Measurements from ENCODE around the gene NRXN2. TPM values are rescaled to one million over a fixed set of nuclear protein-coding genes. Genes with fewer than 3 reads are reported as not detected.

The NRXN2 gene
- polyA plus RNA-seq, 2 donors = 0.24 to 0.44 TPM

GRCh38 chr11:64736654-64737053 is 13.7 kb upstream of the NRXN2 start:
- H3K27me3 ChIP-seq (ENCODE audit: control insufficient read depth in 1 of 2, insufficient read depth in 2 of 2, low read length in 2 of 2) = no peaks in the 10 kb centered on the region
- WGBS, 2 donors = 87 to 94% methylated on average over 14 to 15 of the region's 15 CpGs
- peaks cover 3 to 7% of the 10 kb centered on the region in 2 donors for H3K4me1 ChIP-seq (ENCODE audit: control insufficient read depth in 2 of 2, insufficient read depth in 2 of 2, low read length in 1 of 2)
- H3K27ac ChIP-seq (ENCODE audit: low read depth in 2 of 2, low read length in 1 of 2) = no peak overlapping the region
- no peaks in the 10 kb centered on the region for H3K9me3 ChIP-seq (ENCODE audit: control insufficient read depth in 2 of 2, insufficient read depth in 1 of 2, low read depth in 1 of 2, low read length in 1 of 2)
- H3K36me3 ChIP-seq (ENCODE audit: control insufficient read depth in 2 of 2, insufficient read depth in 2 of 2, low read length in 1 of 2) = peaks cover 0 to 2% of the 10 kb centered on the region in 2 donors
- H3K4me3 ChIP-seq (ENCODE audit: low read depth in 1 of 2, low read length in 2 of 2) = no peak overlapping the region

GRCh38 chr11:64735725-64736259 is 12.8 kb upstream of the NRXN2 start:
- WGBS, 2 donors = 84 to 89% methylated on average over 9 of the region's 9 CpGs
- peaks cover 3 to 7% of the 10 kb centered on the region in 2 donors for H3K4me1 ChIP-seq (ENCODE audit: control insufficient read depth in 2 of 2, insufficient read depth in 2 of 2, low read length in 1 of 2)
- H3K36me3 ChIP-seq (ENCODE audit: control insufficient read depth in 2 of 2, insufficient read depth in 2 of 2, low read length in 1 of 2) = peaks cover 0 to 2% of the 10 kb centered on the region in 2 donors
- no peak overlapping the region for H3K4me3 ChIP-seq (ENCODE audit: low read depth in 1 of 2, low read length in 2 of 2)
- H3K27ac ChIP-seq (ENCODE audit: low read depth in 2 of 2, low read length in 1 of 2) = no peak overlapping the region
- H3K27me3 ChIP-seq (ENCODE audit: control insufficient read depth in 1 of 2, insufficient read depth in 2 of 2, low read length in 2 of 2) = no peaks in the 10 kb centered on the region
- no peaks in the 10 kb centered on the region for H3K9me3 ChIP-seq (ENCODE audit: control insufficient read depth in 2 of 2, insufficient read depth in 1 of 2, low read depth in 1 of 2, low read length in 1 of 2)

GRCh38 chr11:64734811-64735724 is 12.1 kb upstream of the NRXN2 start:
- H3K4me1 ChIP-seq (ENCODE audit: control insufficient read depth in 2 of 2, insufficient read depth in 2 of 2, low read length in 1 of 2) = peaks cover 3 to 7% of the 10 kb centered on the region in 2 donors
- H3K27me3 ChIP-seq (ENCODE audit: control insufficient read depth in 1 of 2, insufficient read depth in 2 of 2, low read length in 2 of 2) = no peaks in the 10 kb centered on the region
- H3K9me3 ChIP-seq (ENCODE audit: control insufficient read depth in 2 of 2, insufficient read depth in 1 of 2, low read depth in 1 of 2, low read length in 1 of 2) = no peaks in the 10 kb centered on the region
- H3K4me3 ChIP-seq (ENCODE audit: low read depth in 1 of 2, low read length in 2 of 2) = no peak overlapping the region
- no peak overlapping the region for H3K27ac ChIP-seq (ENCODE audit: low read depth in 2 of 2, low read length in 1 of 2)
- peaks cover 0 to 2% of the 10 kb centered on the region in 2 donors for H3K36me3 ChIP-seq (ENCODE audit: control insufficient read depth in 2 of 2, insufficient read depth in 2 of 2, low read length in 1 of 2)
- 75 to 78% methylated on average over 23 of the region's 23 CpGs for WGBS, 2 donors

- H3K4me1 ChIP-seq (ENCODE audit: control insufficient read depth in 2 of 2, insufficient read depth in 2 of 2, low read length in 1 of 2) = peaks cover under 1 to 3% of the 10 kb centered on the region in 2 donors
- H3K36me3 ChIP-seq (ENCODE audit: control insufficient read depth in 2 of 2, insufficient read depth in 2 of 2, low read length in 1 of 2) = peaks cover 0 to 5% of the 10 kb centered on the region in 2 donors
- 83 to 90% methylated on average over 3 of the region's 3 CpGs for WGBS, 2 donors
- no peak overlapping the region for H3K27ac ChIP-seq (ENCODE audit: low read depth in 2 of 2, low read length in 1 of 2)
- no peaks in the 10 kb centered on the region for H3K27me3 ChIP-seq (ENCODE audit: control insufficient read depth in 1 of 2, insufficient read depth in 2 of 2, low read length in 2 of 2)
- H3K4me3 ChIP-seq (ENCODE audit: low read depth in 1 of 2, low read length in 2 of 2) = no peak overlapping the region
- no peaks in the 10 kb centered on the region for H3K9me3 ChIP-seq (ENCODE audit: control insufficient read depth in 2 of 2, insufficient read depth in 1 of 2, low read depth in 1 of 2, low read length in 1 of 2)
Measured at GRCh38 chr11:64731601-64732000, 8.6 kb upstream of the NRXN2 start.

- H3K27me3 ChIP-seq (ENCODE audit: control insufficient read depth in 1 of 2, insufficient read depth in 2 of 2, low read length in 2 of 2) = no peaks in the 10 kb centered on the region
- no peaks in the 10 kb centered on the region for H3K4me1 ChIP-seq (ENCODE audit: control insufficient read depth in 2 of 2, insufficient read depth in 2 of 2, low read length in 1 of 2)
- no peak overlapping the region for H3K27ac ChIP-seq (ENCODE audit: low read depth in 2 of 2, low read length in 1 of 2)
- no peak overlapping the region for H3K4me3 ChIP-seq (ENCODE audit: low read depth in 1 of 2, low read length in 2 of 2)
- H3K36me3 ChIP-seq (ENCODE audit: control insufficient read depth in 2 of 2, insufficient read depth in 2 of 2, low read length in 1 of 2) = peaks cover 0 to 5% of the 10 kb centered on the region in 2 donors
- WGBS, 2 donors = 37 to 43% methylated on average over 18 to 21 of the region's 21 CpGs
- no peaks in the 10 kb centered on the region for H3K9me3 ChIP-seq (ENCODE audit: control insufficient read depth in 2 of 2, insufficient read depth in 1 of 2, low read depth in 1 of 2, low read length in 1 of 2)
Measured at GRCh38 chr11:64729851-64730382, 6.9 kb upstream of the NRXN2 start.

DNA sequence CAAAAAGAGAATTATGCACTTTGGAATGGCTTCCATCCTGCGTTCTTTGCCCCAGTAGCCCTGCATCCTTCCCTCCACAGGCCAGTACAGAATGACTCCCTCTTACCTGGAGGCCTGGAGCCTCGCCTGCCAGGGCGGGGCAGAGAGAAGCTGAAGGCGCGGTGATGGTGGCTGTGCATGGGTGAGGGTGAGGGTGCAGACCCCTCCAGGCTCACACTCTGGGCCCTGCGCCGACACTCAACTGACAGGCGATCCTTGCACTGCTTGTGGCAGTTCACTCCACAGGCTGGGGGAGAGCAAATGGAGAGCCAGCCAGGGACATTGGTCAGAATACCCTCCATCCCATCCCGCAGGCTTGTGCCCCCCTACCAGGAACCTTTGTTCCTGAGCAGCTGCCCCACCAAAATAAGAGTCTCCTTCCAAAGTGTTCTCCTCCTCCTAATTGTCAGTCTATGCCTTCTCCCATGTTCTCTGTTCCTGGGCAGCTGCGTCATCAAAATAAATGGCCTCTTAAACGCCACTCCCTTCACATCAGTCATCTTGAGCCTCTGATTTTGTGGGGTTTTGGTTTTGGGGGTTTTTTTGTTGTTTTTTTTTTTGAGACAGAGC is 5.9 kb upstream of the NRXN2 start:
- WGBS, 2 donors = 89% methylated on average over 11 of the region's 11 CpGs
- H3K4me1 ChIP-seq (ENCODE audit: control insufficient read depth in 2 of 2, insufficient read depth in 2 of 2, low read length in 1 of 2) = no peaks in the 10 kb centered on the region
- H3K36me3 ChIP-seq (ENCODE audit: control insufficient read depth in 2 of 2, insufficient read depth in 2 of 2, low read length in 1 of 2) = peaks cover 0 to 3% of the 10 kb centered on the region in 2 donors
- H3K4me3 ChIP-seq (ENCODE audit: low read depth in 1 of 2, low read length in 2 of 2) = no peak overlapping the region
- no peaks in the 10 kb centered on the region for H3K9me3 ChIP-seq (ENCODE audit: control insufficient read depth in 2 of 2, insufficient read depth in 1 of 2, low read depth in 1 of 2, low read length in 1 of 2)
- no peaks in the 10 kb centered on the region for H3K27me3 ChIP-seq (ENCODE audit: control insufficient read depth in 1 of 2, insufficient read depth in 2 of 2, low read length in 2 of 2)
- no peak overlapping the region for H3K27ac ChIP-seq (ENCODE audit: low read depth in 2 of 2, low read length in 1 of 2)

DNA sequence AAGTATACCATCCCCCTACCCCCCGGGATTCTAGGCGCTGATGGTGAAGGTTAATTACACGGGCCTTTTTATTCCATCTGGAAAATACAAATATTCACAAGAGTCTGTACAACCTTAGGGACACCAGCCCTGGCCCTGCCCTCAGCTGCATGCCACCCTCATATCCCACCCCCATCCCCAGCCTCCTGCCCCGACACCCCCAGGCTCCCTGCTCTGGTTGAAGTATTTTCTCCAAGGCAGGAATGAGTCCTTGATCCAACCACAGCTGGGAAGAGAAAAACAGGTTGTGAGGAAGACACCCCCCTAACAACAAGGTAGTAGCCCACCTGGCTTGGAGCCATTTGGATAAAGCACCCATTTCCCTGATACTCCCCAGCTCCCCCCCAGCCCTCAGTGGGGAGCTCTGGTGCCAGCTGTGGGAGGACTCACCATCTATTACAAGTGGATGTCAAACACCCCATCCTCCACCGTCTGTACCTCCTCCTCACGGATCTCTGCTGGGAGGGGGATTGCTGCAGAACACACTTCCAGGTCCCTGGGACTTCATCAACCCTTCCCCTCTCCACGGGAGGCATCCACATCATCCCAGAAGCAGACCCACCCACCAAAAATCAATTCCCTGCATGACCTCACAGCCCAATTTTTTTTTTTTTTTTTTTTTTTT is 4.0 kb upstream of the NRXN2 start:
- H3K36me3 ChIP-seq (ENCODE audit: control insufficient read depth in 2 of 2, insufficient read depth in 2 of 2, low read length in 1 of 2) = peaks cover 0 to 3% of the 10 kb centered on the region in 2 donors

GRCh38 chr11:64726211-64726641 is 3.2 kb upstream of the NRXN2 start:
- Histone ChIP-seq H3K36me3 (ENCODE audit: control insufficient read depth in 2 of 2, insufficient read depth in 2 of 2, low read length in 1 of 2) (peaks cover 0 to 3% of the 10 kb centered on the region in 2 donors), H3K9me3 (ENCODE audit: control insufficient read depth in 2 of 2, insufficient read depth in 1 of 2, low read depth in 1 of 2, low read length in 1 of 2) (no peaks in the 10 kb centered on the region), H3K4me3 (ENCODE audit: low read depth in 1 of 2, low read length in 2 of 2) (no peak overlapping the region), H3K4me1 (ENCODE audit: control insufficient read depth in 2 of 2, insufficient read depth in 2 of 2, low read length in 1 of 2) (peaks cover 0 to 2% of the 10 kb centered on the region in 2 donors), H3K27me3 (ENCODE audit: control insufficient read depth in 1 of 2, insufficient read depth in 2 of 2, low read length in 2 of 2) (no peaks in the 10 kb centered on the region), H3K27ac (ENCODE audit: low read depth in 2 of 2, low read length in 1 of 2) (no peak overlapping the region)
- WGBS, 2 donors = 41 to 43% methylated on average over 9 of the region's 9 CpGs

More for the DNA sequence above, 4.0 kb upstream of the NRXN2 start:
- 64 to 69% methylated on average over 7 of the region's 7 CpGs for WGBS, 2 donors
- Histone ChIP-seq H3K4me1 (ENCODE audit: control insufficient read depth in 2 of 2, insufficient read depth in 2 of 2, low read length in 1 of 2) (peaks cover 0 to 2% of the 10 kb centered on the region in 2 donors), H3K27ac (ENCODE audit: low read depth in 2 of 2, low read length in 1 of 2) (no peak overlapping the region), H3K9me3 (ENCODE audit: control insufficient read depth in 2 of 2, insufficient read depth in 1 of 2, low read depth in 1 of 2, low read length in 1 of 2) (no peaks in the 10 kb centered on the region), H3K4me3 (ENCODE audit: low read depth in 1 of 2, low read length in 2 of 2) (no peak overlapping the region), H3K27me3 (ENCODE audit: control insufficient read depth in 1 of 2, insufficient read depth in 2 of 2, low read length in 2 of 2) (no peaks in the 10 kb centered on the region)

All from esophagus (tissue), 2 donors.